Gastrocnemius medialis (tissue), 4 donors: ENCODE data around the gene BRAT1. TPM values are rescaled to one million over a fixed set of nuclear protein-coding genes. Genes with fewer than 3 reads are reported as not detected.

Source experiments
- ATAC-seq, 2 donors: fragments of 150-250 bp; one replicate each; pipeline ENCODE4 v1.9.1; 2016
- DNase-seq, 2 donors: peaks; one replicate each; pipeline ENCODE4 v3.0.0-alpha.2; 2019
- H3K27ac ChIP-seq, 4 donors: fragments of 200-600 bp; sonication (generic); 1 replicate in 1 of 4; 2 replicates in 3 of 4; pipeline ENCODE4 v1.5.1; 2016 to 2018; ENCODE audit warnings: mild to moderate bottlenecking in 2 of 4, moderate library complexity in 1 of 4
- H3K27me3 ChIP-seq, 3 donors: fragments of 200-600 bp; sonication (generic) in 2 of 3; 1 replicate in 1 of 3; 2 replicates in 2 of 3; pipeline versions ENCODE4 v1.5.1 to v1.6.0; 2016 to 2019; ENCODE audit warnings: mild to moderate bottlenecking in 1 of 3, moderate library complexity in 1 of 3
- H3K36me3 ChIP-seq, 2 donors: fragments of 200-600 bp; sonication (generic) in 1 of 2; one replicate each; pipeline ENCODE4 v1.5.1; 2017 to 2018
- H3K4me1 ChIP-seq, 2 donors: fragments of 200-600 bp; sonication (generic) in 1 of 2; one replicate each; pipeline ENCODE4 v1.5.1; 2016 to 2017; ENCODE audit warnings: mild to moderate bottlenecking in 2 of 2
- H3K4me3 ChIP-seq, 4 donors: fragments of 200-600 bp; sonication (generic) in 3 of 4; 1 replicate in 1 of 4; 2 replicates in 3 of 4; pipeline ENCODE4 v1.5.1; 2016 to 2019; ENCODE audit warnings: mild to moderate bottlenecking in 2 of 4
- H3K9me3 ChIP-seq, 3 donors: fragments of 200-600 bp; sonication (generic) in 2 of 3; 1 replicate in 1 of 3; 2 replicates in 2 of 3; pipeline ENCODE4 v1.5.1; 2016 to 2019
- CTCF ChIP-seq, 5 experiments: fragments of 450-650 bp in 3 of 5; fragments of 200-600 bp in 2 of 5; sonication (generic) in 2 of 5; IDR thresholded peaks in 4 of 5; conservative IDR thresholded peaks in 1 of 5; 1 replicate in 4 of 5; 2 replicates in 1 of 5; pipeline ENCODE4 v1.5.1; 2016 to 2019; ENCODE audit warnings: antibody characterized with exemption in 5 of 5, mild to moderate bottlenecking in 3 of 5, moderate library complexity in 3 of 5
- POLR2A ChIP-seq, 2 donors: fragments of 450-650 bp; IDR thresholded peaks; one replicate each; pipeline ENCODE4 v1.6.1; 2017; ENCODE audit warnings: antibody characterized with exemption in 2 of 2, mild to moderate bottlenecking in 2 of 2, moderate library complexity in 2 of 2
- in situ Hi-C, 4 donors: fragments of 200-750 bp; cut with MboI; loops; one replicate each; pipeline versions ENCODE4 v1.15.0 to v1.8.0; 2017; ENCODE audit warnings: low sequenced_read_pairs in 4 of 4
- intact Hi-C: fragments of 100-400 bp; cut with DNase I; formaldehyde crosslinking; loops from one replicate; pipeline ENCODE4 v1.15.1; 2023; ENCODE audit warnings: low total_unique reads
- total RNA-seq, 4 donors: library from RNA; depleted of rRNA; stranded (reverse); fragments of >200 nt; gene quantifications; one replicate each; pipeline versions ENCODE4 v1.1.0 to v1.2.3, GENCODE V29; 2016

BRAT1 gene
- total RNA-seq, 4 donors from 2014 or later = 15.3 to 36.4 (median 20.2) TPM

GRCh38 chr7:2507208-2507916 is 48.0 kb downstream of the BRAT1 start:
- TF ChIP-seq CTCF (IDR thresholded peaks at IDR 0.05 in 4 of 5, conservative IDR thresholded peaks at IDR 0.05 in 1 of 5) (no peak), POLR2A (IDR thresholded peaks at IDR 0.05) (no peak)

GRCh38 chr7:2505401-2505800 is 49.9 kb downstream of the BRAT1 start:
- no peak overlapping the region for H3K4me3 ChIP-seq
- intact Hi-C loops = no loop called here
- H3K36me3 ChIP-seq = no peaks in the 10 kb centered on the region
- TF ChIP-seq CTCF (IDR thresholded peaks at IDR 0.05 in 4 of 5, conservative IDR thresholded peaks at IDR 0.05 in 1 of 5) (no peak), POLR2A (IDR thresholded peaks at IDR 0.05) (no peak)
- no peaks in the 10 kb centered on the region for H3K9me3 ChIP-seq
- peaks cover 20 to 25% of the 10 kb centered on the region in 2 donors for H3K4me1 ChIP-seq
- no peak overlapping the region for H3K27ac ChIP-seq
- DNase-seq (no peak), ATAC-seq (no peak)
- H3K27me3 ChIP-seq = peaks cover 0 to 3% (median 0%) of the 10 kb centered on the region in 3 donors
- in situ Hi-C loops = no loop called here

More at GRCh38 chr7:2507208-2507916, 48.0 kb downstream of the BRAT1 start:
- Histone ChIP-seq H3K36me3 (no peaks in the 10 kb centered on the region), H3K9me3 (no peaks in the 10 kb centered on the region), H3K4me1 (peaks cover 20 to 25% of the 10 kb centered on the region in 2 donors), H3K4me3 (no peak overlapping the region), H3K27me3 (peaks cover 0 to 2% (median 0%) of the 10 kb centered on the region in 3 donors), H3K27ac (no peak overlapping the region)
- in situ Hi-C loops (no loop called here), intact Hi-C loops (no loop called here)
- ATAC-seq (no peak), DNase-seq (no peak)

- intact Hi-C loops (no loop called here), in situ Hi-C loops (no loop called here)
- no peak overlapping the region for H3K27ac ChIP-seq
- ATAC-seq (no peak), DNase-seq (no peak)
- H3K27me3 ChIP-seq = peaks cover 0 to 3% (median 0%) of the 10 kb centered on the region in 3 donors
- H3K36me3 ChIP-seq = no peaks in the 10 kb centered on the region
- H3K9me3 ChIP-seq = no peaks in the 10 kb centered on the region
- TF ChIP-seq CTCF (IDR thresholded peaks at IDR 0.05 in 4 of 5, conservative IDR thresholded peaks at IDR 0.05 in 1 of 5) (no peak), POLR2A (IDR thresholded peaks at IDR 0.05) (no peak)
- peaks cover 20 to 25% of the 10 kb centered on the region in 2 donors for H3K4me1 ChIP-seq
- H3K4me3 ChIP-seq = no peak overlapping the region
Observed at GRCh38 chr7:2504889-2505375, 50.4 kb downstream of the BRAT1 start.

GRCh38 chr7:2504128-2504888 is 51.0 kb downstream of the BRAT1 start:
- H3K27ac ChIP-seq = no peak overlapping the region
- in situ Hi-C loops = no loop called here
- DNase-seq (no peak), ATAC-seq (no peak)
- peaks cover 0 to 3% (median 0%) of the 10 kb centered on the region in 3 donors for H3K27me3 ChIP-seq
- H3K4me1 ChIP-seq = peaks cover 18 to 19% of the 10 kb centered on the region in 2 donors
- H3K4me3 ChIP-seq = no peak overlapping the region
- H3K36me3 ChIP-seq = no peaks in the 10 kb centered on the region
- intact Hi-C loops = no loop called here
- H3K9me3 ChIP-seq = no peaks in the 10 kb centered on the region
- TF ChIP-seq POLR2A (IDR thresholded peaks at IDR 0.05) (no peak), CTCF (IDR thresholded peaks at IDR 0.05 in 4 of 5, conservative IDR thresholded peaks at IDR 0.05 in 1 of 5) (no peak)
